WTC11 (cell line): ENCODE data around the gene ERP29. TPM values are rescaled to one million over a fixed set of nuclear protein-coding genes. Genes with fewer than 3 reads are reported as not detected.

ENCODE experiments used
- ATAC-seq: fragments of 200-7000 bp; cut with Tn5 transposase; 2 replicates; pipeline ENCODE4 v1.10.0; 2021; ENCODE audit warnings: mild to moderate bottlenecking, moderate library complexity
- CTCF ChIA-PET: fragments of 300-600 bp; sonication (Branson Sonifier 250); formaldehyde crosslinking; loops from one replicate; lab custom pipeline; 2021; ENCODE audit warnings: antibody characterized with exemption; lab: Charles Lee
- POLR2A ChIA-PET: fragments of 350-600 bp; sonication (Branson Sonifier 250); formaldehyde crosslinking; loops from one replicate; lab custom pipeline; 2021; ENCODE audit warnings: antibody characterized with exemption; lab: Charles Lee
- DNase-seq: peaks from one replicate; pipeline ENCODE4 v3.0.0; 2021; ENCODE audit warnings: low spot score
- H3K27ac Mint-ChIP-seq: 2 replicates; pipeline ENCODE4 v1.8.0; 2021; ENCODE audit warnings: mixed read lengths
- H3K27me3 Mint-ChIP-seq: 2 replicates; pipeline ENCODE4 v1.8.0; 2021; ENCODE audit warnings: low read depth, mild to moderate bottlenecking, moderate library complexity, mixed read lengths
- H3K36me3 Mint-ChIP-seq: 2 replicates; pipeline ENCODE4 v1.8.0; 2021; ENCODE audit warnings: mixed read lengths
- H3K4me1 Mint-ChIP-seq: 2 replicates; pipeline ENCODE4 v1.8.0; 2022; ENCODE audit warnings: mixed read lengths
- H3K4me3 Mint-ChIP-seq: 2 replicates; pipeline ENCODE4 v1.8.0; 2021; ENCODE audit warnings: mild to moderate bottlenecking, moderate library complexity, mixed read lengths
- H3K9me3 Mint-ChIP-seq: 2 replicates; pipeline ENCODE4 v1.8.0; 2021; ENCODE audit warnings: mixed read lengths
- CBFB ChIP-seq: sonication (generic); formaldehyde crosslinking; IDR thresholded peaks from 2 replicates; pipeline ENCODE4 v1.8.1; 2022; ENCODE audit warnings: mild to moderate bottlenecking, low read depth, missing genetic modification reagents
- ESRRA ChIP-seq: sonication (generic); formaldehyde crosslinking; IDR thresholded peaks from 2 replicates; pipeline ENCODE4 v1.8.1; 2022; ENCODE audit warnings: mild to moderate bottlenecking, missing genetic modification reagents, borderline replicate concordance
- FOXP1 ChIP-seq: sonication (generic); formaldehyde crosslinking; IDR thresholded peaks from 2 replicates; pipeline ENCODE4 v1.8.0; 2022; ENCODE audit warnings: missing genetic modification reagents, mild to moderate bottlenecking, moderate library complexity, borderline replicate concordance
- IRF1 ChIP-seq: sonication (generic); formaldehyde crosslinking; IDR thresholded peaks from 2 replicates; pipeline ENCODE4 v1.8.0; 2023; ENCODE audit warnings: missing genetic modification reagents
- MAX ChIP-seq: sonication (generic); formaldehyde crosslinking; IDR thresholded peaks from 2 replicates; pipeline ENCODE4 v1.8.0; 2022; ENCODE audit warnings: mild to moderate bottlenecking, missing genetic modification reagents
- MYBL2 ChIP-seq: sonication (generic); formaldehyde crosslinking; IDR thresholded peaks from 2 replicates; pipeline ENCODE4 v1.8.1; 2023; ENCODE audit warnings: mild to moderate bottlenecking, moderate library complexity, missing genetic modification reagents
- NFE2L1 ChIP-seq: sonication (generic); formaldehyde crosslinking; IDR thresholded peaks from 2 replicates; pipeline ENCODE4 v1.8.1; 2023; ENCODE audit warnings: missing genetic modification reagents
- RELA ChIP-seq: sonication (generic); formaldehyde crosslinking; IDR thresholded peaks from 2 replicates; pipeline ENCODE4 v1.8.1; 2022; ENCODE audit warnings: missing genetic modification reagents, mild to moderate bottlenecking, borderline replicate concordance
- SOX15 ChIP-seq: fragments of 250-450 bp; sonication (Bioruptor Pico); IDR thresholded peaks from 2 replicates; pipeline ENCODE4 v1.9.0; 2021; ENCODE audit warnings: mild to moderate bottlenecking
- TEAD4 ChIP-seq: sonication (generic); formaldehyde crosslinking; IDR thresholded peaks from 2 replicates; pipeline ENCODE4 v1.8.0; 2022; ENCODE audit warnings: mild to moderate bottlenecking, missing genetic modification reagents
- ZBTB21 ChIP-seq: sonication (generic); formaldehyde crosslinking; IDR thresholded peaks from 2 replicates; pipeline ENCODE4 v1.8.1; 2023; ENCODE audit warnings: mild to moderate bottlenecking, missing genetic modification reagents, borderline replicate concordance
- ZNF396 ChIP-seq: fragments of 250-450 bp; sonication (Bioruptor Pico); IDR thresholded peaks from 2 replicates; pipeline ENCODE4 v1.8.0; 2021; ENCODE audit warnings: mild to moderate bottlenecking, moderate library complexity, borderline replicate concordance
- total RNA-seq: library from RNA; stranded (reverse); gene quantifications from 3 replicates; pipeline ENCODE4 v1.2.3, GENCODE V29; 2021
- TF ChIP-seq, protein P1 (sequence below): sonication (generic); formaldehyde crosslinking; conservative IDR thresholded peaks from 2 replicates; pipeline ENCODE4 v1.8.1; 2023; ENCODE audit warnings: mild to moderate bottlenecking, low read depth, missing genetic modification reagents, moderate library complexity
- TF ChIP-seq, protein P2 (sequence below): sonication (generic); formaldehyde crosslinking; IDR thresholded peaks from 2 replicates; pipeline ENCODE4 v1.8.1; 2023; ENCODE audit warnings: mild to moderate bottlenecking, missing genetic modification reagents
- TF ChIP-seq, protein P3 (sequence below): sonication (generic); formaldehyde crosslinking; IDR thresholded peaks from 2 replicates; pipeline ENCODE4 v1.8.1; 2022; ENCODE audit warnings: missing genetic modification reagents, borderline replicate concordance
- TF ChIP-seq, protein P4 (sequence below): fragments of 250-450 bp; sonication (Bioruptor Pico); IDR thresholded peaks from 2 replicates; pipeline ENCODE4 v2.1.2; 2022; ENCODE audit warnings: mild to moderate bottlenecking, moderate library complexity
- TF ChIP-seq, protein P5 (sequence below): fragments of 250-450 bp; sonication (Bioruptor Pico); IDR thresholded peaks from 2 replicates; pipeline ENCODE4 v1.9.0; 2021; ENCODE audit warnings: mild to moderate bottlenecking

Gene ERP29
- total RNA-seq, 1 experiment from 2014 or later: 162 TPM

GRCh38 chr12:112023759-112024396, 10.7 kb downstream of the ERP29 start (continued):
- TF ChIP-seq, protein P1, sequence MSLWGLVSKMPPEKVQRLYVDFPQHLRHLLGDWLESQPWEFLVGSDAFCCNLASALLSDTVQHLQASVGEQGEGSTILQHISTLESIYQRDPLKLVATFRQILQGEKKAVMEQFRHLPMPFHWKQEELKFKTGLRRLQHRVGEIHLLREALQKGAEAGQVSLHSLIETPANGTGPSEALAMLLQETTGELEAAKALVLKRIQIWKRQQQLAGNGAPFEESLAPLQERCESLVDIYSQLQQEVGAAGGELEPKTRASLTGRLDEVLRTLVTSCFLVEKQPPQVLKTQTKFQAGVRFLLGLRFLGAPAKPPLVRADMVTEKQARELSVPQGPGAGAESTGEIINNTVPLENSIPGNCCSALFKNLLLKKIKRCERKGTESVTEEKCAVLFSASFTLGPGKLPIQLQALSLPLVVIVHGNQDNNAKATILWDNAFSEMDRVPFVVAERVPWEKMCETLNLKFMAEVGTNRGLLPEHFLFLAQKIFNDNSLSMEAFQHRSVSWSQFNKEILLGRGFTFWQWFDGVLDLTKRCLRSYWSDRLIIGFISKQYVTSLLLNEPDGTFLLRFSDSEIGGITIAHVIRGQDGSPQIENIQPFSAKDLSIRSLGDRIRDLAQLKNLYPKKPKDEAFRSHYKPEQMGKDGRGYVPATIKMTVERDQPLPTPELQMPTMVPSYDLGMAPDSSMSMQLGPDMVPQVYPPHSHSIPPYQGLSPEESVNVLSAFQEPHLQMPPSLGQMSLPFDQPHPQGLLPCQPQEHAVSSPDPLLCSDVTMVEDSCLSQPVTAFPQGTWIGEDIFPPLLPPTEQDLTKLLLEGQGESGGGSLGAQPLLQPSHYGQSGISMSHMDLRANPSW: no peak
- no peak for TF ChIP-seq FOXP1 (CRISPR knock-in tag)
- TF ChIP-seq, protein P2, sequence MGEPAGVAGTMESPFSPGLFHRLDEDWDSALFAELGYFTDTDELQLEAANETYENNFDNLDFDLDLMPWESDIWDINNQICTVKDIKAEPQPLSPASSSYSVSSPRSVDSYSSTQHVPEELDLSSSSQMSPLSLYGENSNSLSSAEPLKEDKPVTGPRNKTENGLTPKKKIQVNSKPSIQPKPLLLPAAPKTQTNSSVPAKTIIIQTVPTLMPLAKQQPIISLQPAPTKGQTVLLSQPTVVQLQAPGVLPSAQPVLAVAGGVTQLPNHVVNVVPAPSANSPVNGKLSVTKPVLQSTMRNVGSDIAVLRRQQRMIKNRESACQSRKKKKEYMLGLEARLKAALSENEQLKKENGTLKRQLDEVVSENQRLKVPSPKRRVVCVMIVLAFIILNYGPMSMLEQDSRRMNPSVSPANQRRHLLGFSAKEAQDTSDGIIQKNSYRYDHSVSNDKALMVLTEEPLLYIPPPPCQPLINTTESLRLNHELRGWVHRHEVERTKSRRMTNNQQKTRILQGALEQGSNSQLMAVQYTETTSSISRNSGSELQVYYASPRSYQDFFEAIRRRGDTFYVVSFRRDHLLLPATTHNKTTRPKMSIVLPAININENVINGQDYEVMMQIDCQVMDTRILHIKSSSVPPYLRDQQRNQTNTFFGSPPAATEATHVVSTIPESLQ (CRISPR knock-in tag): no peak
- TF ChIP-seq, protein P3, sequence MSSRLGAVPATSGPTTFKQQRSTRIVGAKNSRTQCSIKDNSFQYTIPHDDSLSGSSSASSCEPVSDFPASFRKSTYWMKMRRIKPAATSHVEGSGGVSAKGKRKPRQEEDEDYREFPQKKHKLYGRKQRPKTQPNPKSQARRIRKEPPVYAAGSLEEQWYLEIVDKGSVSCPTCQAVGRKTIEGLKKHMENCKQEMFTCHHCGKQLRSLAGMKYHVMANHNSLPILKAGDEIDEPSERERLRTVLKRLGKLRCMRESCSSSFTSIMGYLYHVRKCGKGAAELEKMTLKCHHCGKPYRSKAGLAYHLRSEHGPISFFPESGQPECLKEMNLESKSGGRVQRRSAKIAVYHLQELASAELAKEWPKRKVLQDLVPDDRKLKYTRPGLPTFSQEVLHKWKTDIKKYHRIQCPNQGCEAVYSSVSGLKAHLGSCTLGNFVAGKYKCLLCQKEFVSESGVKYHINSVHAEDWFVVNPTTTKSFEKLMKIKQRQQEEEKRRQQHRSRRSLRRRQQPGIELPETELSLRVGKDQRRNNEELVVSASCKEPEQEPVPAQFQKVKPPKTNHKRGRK (CRISPR knock-in tag): no peak

DNA sequence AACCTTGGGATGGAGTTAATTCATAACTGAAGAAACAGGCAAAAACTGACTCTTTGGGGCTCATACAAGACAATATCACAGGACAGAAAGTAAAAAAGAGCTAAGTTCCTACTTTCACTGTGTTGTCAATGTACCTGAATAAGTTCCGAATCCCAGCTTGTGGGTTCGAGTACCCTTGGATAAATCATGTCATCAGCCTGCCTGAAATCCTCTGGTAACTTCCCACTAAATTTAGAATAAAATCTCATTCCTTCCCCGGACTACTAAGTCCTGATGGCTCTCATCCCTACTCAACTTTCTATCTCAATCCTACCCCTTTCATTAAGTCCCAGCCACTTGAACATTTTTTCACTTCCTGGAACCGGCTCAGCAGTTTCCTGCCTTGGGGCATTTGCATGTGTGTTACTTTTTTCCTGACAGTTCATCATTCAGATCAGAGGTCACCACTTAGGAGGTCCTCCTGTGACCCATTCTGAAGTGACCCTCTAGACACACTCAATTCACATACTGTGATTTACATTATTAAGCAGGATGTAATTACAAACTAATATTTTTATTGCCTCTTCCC, 12.7 kb downstream of the ERP29 start:
- TF ChIP-seq FOXP1 (CRISPR knock-in tag) (no peak), TEAD4 (CRISPR knock-in tag) (no peak), SOX15 (CRISPR knock-in tag) (no peak), MAX (CRISPR knock-in tag) (no peak), ZBTB21 (CRISPR knock-in tag) (no peak), RELA (no peak), ZNF396 (CRISPR knock-in tag) (no peak), ESRRA (CRISPR knock-in tag) (no peak), MYBL2 (CRISPR knock-in tag) (no peak), NFE2L1 (CRISPR knock-in tag) (no peak), CBFB (CRISPR knock-in tag) (no peak), IRF1 (no peak)
- TF ChIP-seq, protein P4, sequence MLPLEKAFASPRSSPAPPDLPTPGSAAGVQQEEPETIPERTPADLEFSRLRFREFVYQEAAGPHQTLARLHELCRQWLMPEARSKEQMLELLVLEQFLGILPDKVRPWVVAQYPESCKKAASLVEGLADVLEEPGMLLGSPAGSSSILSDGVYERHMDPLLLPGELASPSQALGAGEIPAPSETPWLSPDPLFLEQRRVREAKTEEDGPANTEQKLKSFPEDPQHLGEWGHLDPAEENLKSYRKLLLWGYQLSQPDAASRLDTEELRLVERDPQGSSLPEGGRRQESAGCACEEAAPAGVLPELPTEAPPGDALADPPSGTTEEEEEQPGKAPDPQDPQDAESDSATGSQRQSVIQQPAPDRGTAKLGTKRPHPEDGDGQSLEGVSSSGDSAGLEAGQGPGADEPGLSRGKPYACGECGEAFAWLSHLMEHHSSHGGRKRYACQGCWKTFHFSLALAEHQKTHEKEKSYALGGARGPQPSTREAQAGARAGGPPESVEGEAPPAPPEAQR (CRISPR knock-in tag): no peak
- TF ChIP-seq, protein P5, sequence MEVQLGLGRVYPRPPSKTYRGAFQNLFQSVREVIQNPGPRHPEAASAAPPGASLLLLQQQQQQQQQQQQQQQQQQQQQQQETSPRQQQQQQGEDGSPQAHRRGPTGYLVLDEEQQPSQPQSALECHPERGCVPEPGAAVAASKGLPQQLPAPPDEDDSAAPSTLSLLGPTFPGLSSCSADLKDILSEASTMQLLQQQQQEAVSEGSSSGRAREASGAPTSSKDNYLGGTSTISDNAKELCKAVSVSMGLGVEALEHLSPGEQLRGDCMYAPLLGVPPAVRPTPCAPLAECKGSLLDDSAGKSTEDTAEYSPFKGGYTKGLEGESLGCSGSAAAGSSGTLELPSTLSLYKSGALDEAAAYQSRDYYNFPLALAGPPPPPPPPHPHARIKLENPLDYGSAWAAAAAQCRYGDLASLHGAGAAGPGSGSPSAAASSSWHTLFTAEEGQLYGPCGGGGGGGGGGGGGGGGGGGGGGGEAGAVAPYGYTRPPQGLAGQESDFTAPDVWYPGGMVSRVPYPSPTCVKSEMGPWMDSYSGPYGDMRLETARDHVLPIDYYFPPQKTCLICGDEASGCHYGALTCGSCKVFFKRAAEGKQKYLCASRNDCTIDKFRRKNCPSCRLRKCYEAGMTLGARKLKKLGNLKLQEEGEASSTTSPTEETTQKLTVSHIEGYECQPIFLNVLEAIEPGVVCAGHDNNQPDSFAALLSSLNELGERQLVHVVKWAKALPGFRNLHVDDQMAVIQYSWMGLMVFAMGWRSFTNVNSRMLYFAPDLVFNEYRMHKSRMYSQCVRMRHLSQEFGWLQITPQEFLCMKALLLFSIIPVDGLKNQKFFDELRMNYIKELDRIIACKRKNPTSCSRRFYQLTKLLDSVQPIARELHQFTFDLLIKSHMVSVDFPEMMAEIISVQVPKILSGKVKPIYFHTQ (CRISPR knock-in tag): no peak
- TF ChIP-seq, all 79 proteins: peak for 0
- ChIA-PET CTCF (no interaction called here), POLR2A (interaction anchor here (0.6 kb wide), 1 partner anchor 77 kb away, joined by 4 read pairs; no protein-coding TSS in a partner anchor)
- DNase-seq (no peak), ATAC-seq (peak; percentile 22)
- Mint-ChIP-seq H3K36me3 (peaks cover 33% of the 10 kb centered on the region), H3K4me1 (peaks cover 11% of the 10 kb centered on the region), H3K27me3 (no peaks in the 10 kb centered on the region), H3K9me3 (no peaks in the 10 kb centered on the region), H3K27ac (peak overlapping the region; percentile 92), H3K4me3 (no peak overlapping the region)
